ENCODE results near the gene VPS35.

Gene VPS35

DNA sequence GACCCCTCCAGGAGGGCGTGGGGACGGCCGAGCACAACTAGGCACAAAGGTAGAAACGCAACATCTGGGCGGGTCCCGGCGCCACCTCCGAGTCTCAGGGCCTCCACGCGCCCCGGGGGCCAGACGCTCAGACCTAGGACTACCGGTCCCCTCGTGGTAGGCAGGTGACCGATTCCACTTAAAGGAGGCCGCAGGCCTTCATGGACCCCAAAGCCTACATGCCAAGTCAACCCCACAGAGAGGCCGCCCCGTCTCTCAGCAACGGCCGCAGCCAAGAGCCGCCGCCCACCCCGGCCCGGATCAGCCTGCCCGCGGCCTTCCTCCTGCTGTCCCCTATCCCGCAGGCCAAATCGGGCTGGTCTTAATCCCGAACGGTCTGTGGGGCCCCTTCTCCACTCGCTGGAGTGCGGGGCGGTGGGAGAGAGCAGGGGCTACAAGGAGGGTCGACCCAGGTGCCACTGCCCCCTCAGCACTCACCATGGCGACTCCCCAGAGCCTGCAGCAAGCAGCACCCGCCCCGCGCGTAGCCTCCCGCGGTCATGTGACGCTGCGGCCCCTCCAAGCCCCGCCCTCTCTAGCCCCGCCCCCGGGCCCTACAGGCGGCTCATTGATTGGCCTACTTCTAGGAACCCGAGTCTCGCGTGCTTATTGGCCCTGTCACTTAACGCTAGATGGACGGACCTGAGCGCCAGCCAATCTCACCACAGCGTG is at the start of gene VPS35:
TSS of gene VPS35 (minus strand) at position 525 of the 711 bp plus-strand sequence. CDS start at position 480, 45 bp downstream.
- DNase-seq, result peak; percentile 98

DNA sequence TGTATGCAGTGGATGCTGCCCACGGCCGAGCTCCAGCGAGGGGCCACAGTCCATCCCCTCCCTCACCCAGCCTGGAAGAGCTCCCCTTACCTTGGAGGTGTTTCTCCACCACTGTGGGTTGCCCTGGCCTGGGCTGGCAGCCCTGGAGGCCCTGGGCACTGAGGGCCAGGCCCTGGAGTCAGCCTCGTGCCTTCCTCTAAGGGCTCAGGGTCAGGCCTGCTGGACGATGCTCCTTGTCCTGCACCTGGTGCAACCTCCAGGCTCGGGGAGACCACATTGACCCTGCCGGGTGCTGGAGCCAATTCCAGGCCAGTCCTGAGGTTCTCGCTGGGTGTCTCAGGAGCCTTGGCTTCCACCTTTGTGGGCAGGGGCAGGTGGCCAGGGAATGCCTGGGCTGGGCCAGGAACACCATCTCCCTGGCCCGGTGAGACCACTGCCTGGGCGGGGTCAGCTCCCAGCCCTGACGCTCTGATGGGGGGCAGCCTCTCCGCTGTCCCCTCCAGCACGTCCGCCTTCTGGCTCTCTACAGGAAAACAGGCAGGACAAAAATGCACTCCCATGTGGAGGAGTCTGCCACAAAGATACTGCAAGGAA is 48.7 kb upstream of the VPS35 start:
- DNase-seq, result no peak

DNA sequence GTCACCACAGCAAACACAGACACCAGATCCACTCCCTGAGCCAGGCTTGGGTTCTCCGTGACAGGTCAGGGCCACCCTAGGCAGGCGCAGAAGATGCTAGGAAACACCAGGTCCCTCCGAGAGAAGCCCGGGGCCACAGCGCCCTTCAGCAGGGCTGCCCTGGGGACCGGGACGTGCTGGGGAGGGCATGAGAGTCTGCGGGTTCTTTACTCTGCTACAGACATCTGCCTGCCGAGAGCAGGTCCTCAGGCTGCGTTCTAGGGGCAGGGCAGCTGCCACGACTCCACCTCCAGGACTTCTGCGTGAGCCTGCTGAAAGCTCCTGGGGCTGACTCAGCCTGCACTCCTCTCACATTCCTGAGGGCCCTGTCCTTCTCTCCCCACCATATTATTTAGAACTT is 47.7 kb upstream of the VPS35 start:
- no peak for DNase-seq

DNA sequence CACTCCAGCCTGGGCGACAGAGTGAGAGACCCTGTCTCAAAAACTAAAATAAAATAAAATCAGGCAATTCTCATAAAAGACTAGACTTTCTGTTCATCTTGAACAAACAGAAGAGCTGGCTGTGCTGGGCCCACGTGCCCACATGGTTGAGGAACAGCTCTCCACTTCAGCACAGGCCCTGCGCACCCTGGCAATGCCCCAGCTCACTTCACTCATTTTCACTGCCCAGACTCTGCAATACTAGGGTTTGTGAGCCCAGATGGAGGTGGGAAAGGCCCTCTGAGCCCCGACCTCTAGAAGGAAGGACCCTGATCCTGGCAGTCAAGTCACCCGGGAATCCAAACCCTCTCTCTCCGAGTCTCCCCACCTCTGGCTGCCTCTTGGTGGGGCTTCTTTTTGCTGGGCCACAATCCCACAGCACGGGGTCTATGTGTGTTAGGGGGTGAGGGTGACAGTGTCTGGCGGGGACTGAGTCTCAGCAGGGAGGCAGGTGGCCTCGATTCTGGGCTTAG is 44.4 kb upstream of the VPS35 start:
- no peak for DNase-seq

DNA sequence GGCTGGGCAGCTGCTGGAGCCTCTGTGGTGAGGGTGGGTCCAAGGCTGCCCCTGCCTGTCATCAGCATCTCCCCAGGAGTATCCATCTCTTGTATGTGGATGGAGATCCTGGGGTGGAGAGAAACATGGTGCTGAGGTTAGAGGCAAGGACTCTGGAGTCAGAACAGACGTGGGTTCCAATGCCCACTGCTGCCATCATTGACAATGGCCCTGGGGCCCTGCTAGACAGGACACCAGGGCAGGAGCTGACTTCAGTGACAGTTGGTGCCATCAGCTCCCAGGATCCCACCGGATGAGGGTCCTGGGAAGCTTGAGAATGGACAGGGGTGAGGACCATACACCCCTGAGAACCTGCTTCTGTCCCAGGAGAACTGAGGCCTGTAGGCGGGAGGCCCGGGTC is 43.6 kb upstream of the VPS35 start:
- no peak for DNase-seq

DNA sequence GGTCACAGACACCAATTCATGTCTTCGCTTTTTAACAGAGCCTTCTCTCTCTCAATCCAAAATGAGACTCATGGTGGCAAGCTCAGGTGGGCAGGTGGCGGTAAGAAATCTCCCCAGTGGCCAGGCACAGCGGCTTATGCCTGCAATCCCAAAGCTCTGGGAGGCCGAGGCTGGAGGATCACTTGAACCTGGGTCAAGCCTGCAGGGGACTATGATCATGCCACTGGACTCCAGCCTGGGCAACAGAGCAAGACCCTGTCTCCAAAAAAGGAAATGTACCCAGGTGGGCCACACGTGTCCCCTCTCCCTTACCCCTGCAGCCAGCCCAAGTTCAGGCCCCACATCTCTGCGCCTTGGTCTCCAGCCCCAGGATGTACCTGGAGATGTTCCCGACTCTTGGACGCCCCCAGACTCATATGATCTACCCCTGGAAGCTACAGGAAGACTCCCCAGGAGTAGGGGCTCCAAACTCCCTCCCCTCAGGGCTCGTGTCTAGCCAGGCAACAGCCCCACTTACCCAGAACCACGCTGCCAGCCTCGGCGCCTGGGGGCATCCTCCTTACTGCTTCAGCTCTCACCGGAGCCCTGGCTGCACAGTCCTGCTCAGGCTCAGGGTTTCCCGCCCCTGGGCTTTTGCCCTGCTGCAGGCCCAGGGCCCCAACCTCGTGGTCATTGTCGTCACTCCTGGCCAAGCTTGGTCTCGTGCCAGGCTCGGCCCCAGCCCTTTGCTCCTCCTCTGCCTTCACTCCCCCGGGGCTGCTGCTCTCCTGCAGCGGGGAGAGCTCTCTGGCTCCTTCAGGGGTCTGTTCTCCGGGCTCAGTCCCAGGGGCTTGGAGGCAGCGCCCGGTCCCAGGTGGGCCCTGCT is 42.9 kb upstream of the VPS35 start:
- DNase-seq, result no peak

DNA sequence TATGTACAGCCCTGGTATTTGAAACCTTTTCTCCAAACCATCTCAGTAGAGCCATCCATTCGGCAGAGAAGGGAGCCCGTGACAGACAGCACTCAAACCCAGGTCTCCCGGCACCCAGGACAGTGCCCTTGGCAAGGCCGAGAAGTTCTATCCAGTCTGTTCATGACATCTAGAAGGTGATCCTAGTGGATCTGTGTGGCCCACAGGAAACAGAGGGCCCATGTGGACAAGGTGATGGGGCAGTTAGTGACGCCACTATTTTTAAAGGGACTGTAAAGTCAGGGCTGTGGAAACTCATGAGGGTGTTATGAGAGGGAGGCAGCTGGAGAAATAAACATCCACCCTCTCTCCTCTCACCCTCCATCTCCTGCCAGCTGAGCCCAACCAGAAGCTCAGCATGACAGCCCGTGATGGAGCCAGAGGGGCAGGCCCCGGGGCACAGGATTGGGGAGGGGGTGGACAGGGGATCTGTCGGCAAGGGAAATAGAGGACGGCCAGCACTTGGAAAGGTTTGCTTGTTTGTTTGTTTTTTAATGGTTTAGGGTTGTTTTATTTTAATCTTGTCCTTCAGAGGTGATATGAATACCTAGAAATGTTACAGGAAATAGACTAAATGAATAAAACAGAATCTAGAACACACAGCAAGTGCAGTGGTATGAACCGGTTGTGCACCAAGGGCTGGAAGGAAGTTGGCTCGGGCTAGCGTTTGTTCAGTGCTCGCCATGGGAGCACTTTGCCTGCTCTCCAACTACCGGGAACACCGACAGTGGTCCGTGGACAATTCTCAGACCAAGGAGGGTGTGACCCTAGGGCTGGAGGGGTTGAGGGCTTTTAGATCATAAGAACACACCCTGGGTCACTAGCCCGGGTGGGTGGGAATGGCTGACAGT is 42.1 kb upstream of the VPS35 start:
- no peak for DNase-seq

DNA sequence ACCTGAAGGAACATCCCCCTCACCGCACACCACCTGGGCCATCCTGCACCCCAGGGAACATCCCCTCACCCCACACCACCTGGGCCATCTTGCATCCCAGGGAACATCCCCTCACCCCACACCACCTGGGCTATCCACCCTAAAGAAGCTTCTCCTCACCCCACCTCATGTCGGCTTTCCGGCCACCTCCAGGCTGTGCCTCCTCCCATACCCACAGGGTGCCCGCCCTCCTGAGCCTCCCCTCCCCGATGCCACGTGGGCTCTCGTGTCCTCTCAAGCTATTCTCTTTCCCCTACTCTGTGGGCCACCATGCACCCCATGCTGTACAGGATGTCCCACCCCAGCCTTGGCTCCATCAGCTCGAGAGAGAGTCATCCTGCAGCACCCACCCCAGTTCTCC is 41.1 kb upstream of the VPS35 start:
- no peak for DNase-seq

DNA sequence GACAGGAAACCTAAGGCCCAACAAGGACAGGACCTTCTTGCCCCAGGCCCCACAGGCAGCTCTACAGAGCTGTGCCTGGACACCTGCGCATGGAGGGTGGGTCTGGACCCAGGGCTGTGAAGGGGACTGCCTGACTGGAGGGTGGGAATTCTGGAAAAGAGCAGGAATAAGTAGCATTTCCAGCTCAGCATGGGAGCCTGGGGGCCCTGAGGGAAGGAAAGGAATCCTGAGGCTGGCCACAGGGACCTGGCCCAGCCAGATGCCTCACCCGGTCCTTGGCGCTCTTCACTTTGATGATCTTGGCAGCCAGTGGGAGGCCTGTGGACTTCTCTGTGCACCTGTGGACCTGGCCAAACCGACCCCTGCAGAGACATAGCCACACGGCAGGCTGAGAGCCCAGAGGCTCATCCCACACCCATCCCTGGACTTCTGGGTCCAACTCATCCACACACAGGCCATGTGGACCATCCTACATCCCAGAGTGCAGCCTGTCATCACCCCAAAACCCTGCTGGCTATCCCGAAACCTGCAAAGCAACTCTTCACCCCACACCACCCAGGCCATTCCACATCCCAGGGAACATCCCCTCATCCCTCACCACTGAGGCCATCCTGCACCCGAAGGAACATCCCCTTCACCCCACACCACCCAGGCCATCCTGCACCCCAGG is 40.5 kb upstream of the VPS35 start:
- DNase-seq, result no peak

DNA sequence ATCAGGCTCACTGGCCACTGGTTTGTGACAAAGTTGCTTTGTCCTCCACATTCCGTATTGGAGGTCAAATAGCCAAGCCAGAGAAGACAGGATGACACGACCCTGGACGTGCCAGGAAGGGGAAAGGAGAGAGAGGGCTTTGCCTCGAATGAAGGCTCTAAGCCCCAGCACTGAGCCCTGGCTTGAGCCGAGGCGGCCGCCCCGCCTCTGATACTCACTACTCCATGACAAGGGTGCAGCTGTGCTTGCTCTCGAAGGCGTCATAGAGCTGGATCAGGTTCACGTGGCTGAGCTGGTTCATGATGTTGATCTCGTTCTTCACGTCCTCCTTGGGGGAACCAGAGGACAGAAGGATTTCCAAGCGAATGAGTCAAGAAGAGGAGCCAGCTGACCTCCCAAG is 39.8 kb upstream of the VPS35 start:
- no peak for DNase-seq

DNA sequence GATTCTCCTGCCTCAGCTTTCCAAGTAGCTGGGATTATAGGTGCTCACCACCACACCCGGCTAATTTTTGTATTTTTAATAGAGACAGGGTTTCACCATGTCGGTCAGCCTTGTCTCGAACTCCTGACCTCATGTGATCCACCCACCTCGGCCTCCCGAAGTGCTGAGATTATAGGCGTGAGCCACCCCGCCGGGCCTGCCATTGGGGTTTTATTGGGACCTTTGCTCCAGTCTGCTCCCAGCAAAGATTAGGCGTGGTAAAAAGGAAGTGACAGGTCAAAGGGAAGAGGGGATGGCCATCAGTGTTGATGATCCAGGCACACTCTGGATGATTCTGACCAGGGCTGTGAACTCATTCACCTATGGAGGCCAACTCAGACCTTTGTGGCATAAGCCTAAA is 38.7 kb upstream of the VPS35 start:
- DNase-seq, result no peak

DNA sequence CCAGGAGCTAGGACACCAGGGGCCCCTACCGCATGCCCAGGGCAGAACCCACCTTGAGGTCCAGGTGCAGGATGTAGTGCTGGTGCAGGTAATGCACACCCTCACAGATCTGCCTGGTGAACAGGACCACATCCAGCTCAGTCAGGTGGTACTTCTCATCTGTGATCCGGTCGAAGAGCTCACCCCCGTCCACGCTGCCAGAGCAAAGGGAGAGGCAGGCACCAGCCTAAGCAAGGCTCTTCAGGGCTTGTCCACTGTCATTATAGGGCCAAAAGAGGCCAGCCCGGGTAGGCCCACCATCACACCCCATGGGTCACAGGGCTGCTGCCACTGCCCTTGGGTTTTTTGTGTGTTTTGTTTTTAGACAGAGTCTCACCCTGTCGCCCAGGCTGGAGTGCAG is 38.2 kb upstream of the VPS35 start:
- no peak for DNase-seq

DNA sequence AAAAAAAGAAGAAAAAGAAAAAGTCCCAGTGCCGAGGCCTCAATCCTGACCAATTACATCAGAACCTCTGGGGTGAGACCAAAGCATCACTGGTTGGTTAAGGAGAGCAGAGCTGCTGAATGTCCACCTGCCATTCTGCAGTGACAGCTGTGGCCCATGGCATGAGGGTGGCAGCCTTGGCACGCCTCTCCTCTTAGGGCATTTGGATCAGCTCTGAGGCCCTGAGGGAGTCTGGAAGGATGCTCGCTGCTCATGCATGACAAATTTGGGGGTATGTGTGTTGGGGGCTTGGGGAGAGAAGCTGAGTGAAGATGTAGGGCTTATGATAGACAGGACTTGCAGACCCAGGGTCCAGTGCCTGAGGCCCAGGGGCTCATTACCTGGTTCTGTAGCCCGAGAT is 32.9 kb upstream of the VPS35 start:
- no peak for DNase-seq

DNA sequence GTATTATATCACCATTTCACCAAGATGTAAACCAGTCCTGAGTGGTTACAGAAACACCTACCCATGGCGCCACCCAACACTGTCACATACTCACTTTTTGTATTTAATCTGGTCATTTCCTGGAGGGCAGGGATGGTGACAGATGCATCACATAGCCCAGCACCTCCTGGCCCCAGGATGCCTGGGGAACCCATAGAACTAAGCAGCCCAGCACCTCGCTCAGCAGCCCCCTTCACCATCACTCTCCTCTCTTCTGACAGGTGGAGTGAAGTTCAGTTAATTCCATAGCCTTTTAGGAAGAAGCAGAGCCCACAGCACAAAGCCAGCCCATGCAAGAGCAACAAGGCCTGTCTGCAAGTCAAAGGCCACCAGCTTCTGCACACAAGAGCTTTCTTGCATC is 31.6 kb upstream of the VPS35 start:
- DNase-seq, result no peak

DNA sequence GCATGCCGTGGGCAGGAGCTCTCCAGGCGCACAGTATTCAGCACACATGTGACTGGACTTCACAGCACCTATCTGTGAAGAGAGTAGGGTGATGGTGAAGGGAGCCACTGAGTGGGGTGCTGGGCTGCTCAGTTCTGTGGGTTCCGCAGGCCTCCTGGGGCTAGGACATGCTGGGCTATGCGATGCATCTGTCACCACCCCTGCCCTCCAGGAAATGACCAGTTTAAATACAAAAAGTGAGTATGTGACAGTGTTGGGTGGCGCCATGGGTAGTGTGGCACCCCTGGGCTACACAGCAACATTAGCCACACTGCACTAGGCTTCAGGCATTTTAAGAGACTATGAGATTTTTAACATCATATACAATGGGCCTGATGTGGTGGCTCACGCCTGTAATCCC is 30.6 kb upstream of the VPS35 start:
- DNase-seq, result no peak

DNA sequence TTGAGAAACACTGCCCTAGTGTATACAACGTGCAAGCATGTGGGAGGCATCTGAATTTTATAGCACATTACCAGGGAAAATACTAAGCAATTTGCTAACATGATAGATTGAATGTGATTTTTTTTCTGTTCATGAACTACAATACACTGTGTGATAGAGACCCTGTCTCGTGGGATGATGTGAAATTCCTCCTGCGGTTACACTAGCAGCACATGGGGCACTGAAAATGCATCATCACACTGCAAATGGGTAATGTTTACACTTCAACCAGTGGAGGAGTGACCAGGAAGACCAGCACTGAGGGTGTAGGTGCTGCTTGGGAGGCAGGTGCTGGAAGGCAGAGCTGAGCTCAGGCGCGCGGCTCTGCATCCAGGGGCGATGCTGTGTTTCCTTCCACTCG is 29.2 kb upstream of the VPS35 start:
- no peak for DNase-seq

DNA sequence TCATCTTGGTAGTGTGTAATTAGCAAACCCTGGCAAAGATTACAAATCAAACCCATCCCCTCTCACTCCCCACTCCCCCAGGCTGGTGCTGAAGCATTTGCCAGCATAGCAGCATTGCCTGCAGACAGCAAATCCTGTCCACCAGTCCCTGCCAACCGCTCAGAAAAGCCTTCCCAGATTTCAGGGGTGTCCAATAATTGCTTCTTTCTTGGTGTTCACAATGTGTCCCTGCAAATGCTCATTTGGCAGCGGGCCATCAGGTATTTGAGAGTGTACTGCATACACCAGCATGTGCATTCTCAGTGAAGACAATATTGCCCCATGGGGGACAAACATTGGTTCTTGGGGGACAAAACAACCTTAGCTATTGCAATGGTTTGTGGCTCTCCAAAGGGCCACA is 28.7 kb upstream of the VPS35 start:
- DNase-seq, result no peak

DNA sequence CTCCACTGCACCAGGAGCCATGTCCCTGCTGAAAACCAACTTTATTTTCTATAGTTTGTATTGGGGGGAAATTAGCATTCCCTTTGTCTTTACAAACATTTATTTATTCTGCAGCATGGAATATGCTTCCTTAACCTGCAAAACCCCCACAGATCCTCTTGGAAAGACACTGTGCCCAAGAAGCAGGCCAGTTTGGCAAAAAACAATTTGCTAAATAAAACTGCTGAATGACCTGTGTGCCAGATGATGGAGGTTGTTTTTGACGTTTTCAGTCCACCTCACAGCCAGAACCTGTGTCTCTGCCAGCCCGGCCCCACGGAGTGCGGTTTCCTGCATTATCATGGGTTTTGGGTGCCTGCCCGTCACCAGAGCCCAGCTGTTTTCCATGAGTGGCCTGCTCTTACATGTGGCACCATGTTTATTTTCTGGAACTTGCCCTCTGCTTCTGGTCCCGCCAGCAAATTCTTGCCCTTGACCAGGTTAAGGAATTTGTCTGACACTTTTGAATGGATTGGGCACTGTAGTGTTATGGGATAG is 26.9 kb upstream of the VPS35 start:
- no peak for DNase-seq

DNA sequence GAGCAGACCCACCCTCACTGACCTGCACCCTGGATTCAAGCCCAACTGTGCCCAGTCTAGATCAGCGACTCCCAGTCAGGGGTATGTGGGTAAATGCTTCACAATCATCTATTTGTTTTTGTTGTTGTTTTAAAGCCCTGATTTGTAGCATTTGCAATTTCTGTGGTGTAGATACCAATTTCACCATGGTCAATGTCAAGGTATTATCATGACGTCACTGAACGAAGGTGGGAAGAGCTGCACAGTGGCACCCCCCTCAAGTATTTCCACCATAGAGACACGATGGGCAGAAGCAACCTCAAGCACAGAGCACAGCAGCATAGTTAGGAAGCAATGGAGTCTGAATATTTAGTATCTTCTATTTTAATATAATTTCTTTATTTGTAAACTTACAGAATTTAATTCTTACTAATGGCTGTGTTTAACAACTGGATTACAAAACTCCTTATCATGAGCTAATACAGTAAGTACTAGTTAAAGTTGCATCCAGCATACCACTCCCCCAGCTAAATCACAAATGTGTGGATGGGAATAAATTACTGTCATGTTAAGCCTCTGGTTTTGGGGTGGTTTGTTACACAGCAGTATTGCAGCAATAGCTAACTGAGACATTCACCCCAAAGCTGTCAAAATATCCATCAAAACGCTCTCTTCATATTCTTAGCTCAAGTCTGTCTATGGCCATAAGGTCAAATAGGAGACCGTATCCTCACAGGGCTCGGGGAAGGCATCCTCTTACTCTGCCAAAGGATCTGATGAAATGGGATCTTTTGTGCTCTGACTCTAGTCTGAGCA is 26.0 kb upstream of the VPS35 start:
- DNase-seq, result no peak

DNA sequence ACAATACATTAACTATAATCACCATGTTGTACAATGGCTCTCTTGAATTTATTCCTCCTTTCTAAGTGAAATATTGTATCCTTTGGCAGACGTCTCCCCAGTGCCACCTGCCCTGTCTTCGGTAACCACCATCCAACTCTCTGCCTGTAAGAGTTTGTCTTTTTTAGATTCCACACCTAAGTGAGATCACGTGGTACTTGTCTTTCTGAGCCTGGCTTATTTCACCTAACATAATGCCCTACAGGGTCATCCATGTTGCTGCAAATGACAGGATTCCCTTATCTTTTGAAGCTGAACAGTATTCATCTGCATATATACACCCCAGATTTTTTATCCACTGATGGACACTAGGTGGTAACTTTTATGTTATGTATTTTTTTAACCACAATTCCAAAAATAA is 24.7 kb upstream of the VPS35 start:
- no peak for DNase-seq

DNA sequence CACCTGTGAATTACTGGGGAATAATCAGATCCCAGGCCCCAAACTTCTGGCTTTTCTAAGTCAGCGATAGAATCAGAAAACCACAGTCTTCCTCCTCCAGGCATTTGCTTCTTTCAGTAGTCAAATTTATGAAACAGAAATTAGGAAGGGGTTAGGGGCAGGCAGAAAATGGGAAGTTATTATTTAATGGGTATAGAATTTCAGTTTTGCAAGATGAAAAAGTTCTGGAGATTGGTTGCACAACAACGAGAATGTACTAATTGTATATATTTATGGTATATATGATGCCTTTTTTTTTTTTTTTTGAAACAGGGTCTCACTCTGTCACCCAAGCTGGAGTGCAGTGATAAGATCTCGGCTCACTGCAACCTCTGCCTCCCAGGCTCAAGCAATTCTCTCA is 23.9 kb upstream of the VPS35 start:
- DNase-seq, result no peak
